ENCODE data around the gene OMG. TPM values are rescaled to one million over a fixed set of nuclear protein-coding genes. Genes with fewer than 3 reads are reported as not detected.

OMG gene
- total RNA-seq, 1 experiment from 2014 or later = not detected

GRCh38 chr17:31318851-31319661, 22.0 kb upstream of the OMG start:
- intact Hi-C loops (cut with micrococcal nuclease) = no loop called here
- Histone ChIP-seq H4K20me1 (ENCODE audit: insufficient read depth) (no peaks in the 10 kb centered on the region), H3K4me2 (ENCODE audit: low read length) (no peak overlapping the region), H3K36me3 (ENCODE audit: control insufficient read depth in 1 of 2, insufficient read depth in 2 of 2, low read length in 2 of 2) (no peaks in the 10 kb centered on the region), H3K27ac (ENCODE audit: low read depth, low read length) (no peak overlapping the region), H3K9ac (ENCODE audit: low read length) (no peak overlapping the region), H3K4me1 (ENCODE audit: control insufficient read depth in 1 of 2, insufficient read depth in 2 of 2, low read length in 2 of 2) (no peaks in the 10 kb centered on the region), H2AFZ (ENCODE audit: low read depth, low read length, poor library complexity, severe bottlenecking) (no peak overlapping the region), H3K79me2 (ENCODE audit: insufficient read depth, low read length) (no peaks in the 10 kb centered on the region), H3K4me3 (replicated peaks in 1 of 2; ENCODE audit: low read depth in 1 of 2, low read length in 2 of 2) (no peak overlapping the region), H3K9me2 (ENCODE audit: insufficient read depth) (no peaks in the 10 kb centered on the region), H3K27me3 (ENCODE audit: insufficient read depth, low read length) (no peaks in the 10 kb centered on the region), H3K9me3 (ENCODE audit: control insufficient read depth in 1 of 2, insufficient read depth in 1 of 2, low read depth in 1 of 2, low read length in 2 of 2) (no peaks in the 10 kb centered on the region)
- DNase-seq (ENCODE audit: low read depth, low spot score) (no peak), ATAC-seq (no peak)
- POLR2A ChIA-PET = no interaction called here
- BruUV-seq (replicated peaks) = no TSS peak
- TF ChIP-seq ZFX (IDR thresholded peaks at IDR 0.05) (no peak), RAD21 (IDR thresholded peaks at IDR 0.05; ENCODE audit: low read depth) (no peak), CTCF (IDR thresholded peaks at IDR 0.05 in 2 of 3, conservative IDR thresholded peaks at IDR 0.05 in 1 of 3; ENCODE audit: borderline replicate concordance in 1 of 3, insufficient read depth in 1 of 3, low read depth in 2 of 3, low read length in 2 of 3) (no peak), POLR2AphosphoS5 (IDR thresholded peaks at IDR 0.05; ENCODE audit: low read depth, low read length) (no peak), POLR2A (IDR thresholded peaks at IDR 0.05; ENCODE audit: borderline replicate concordance, extremely low read depth, insufficient read depth, insufficient read length) (no peak), MAX (IDR thresholded peaks at IDR 0.05) (no peak), REST (IDR thresholded peaks at IDR 0.05; ENCODE audit: low read depth) (no peak), SP1 (IDR thresholded peaks at IDR 0.05; ENCODE audit: low read depth) (no peak)
- RAD21 ChIA-PET (ENCODE audit: low non-redundant PET in 1 of 2, low total read pairs in 2 of 2, uncharacterized antibody in 2 of 2, unreplicated experiment in 2 of 2) = no interaction called here
- CTCF ChIA-PET = no interaction called here

Measured in HCT116 (cell line).